Kidney epithelial cell (primary cell): ENCODE measurements around the gene LYST. TPM values are rescaled to one million over a fixed set of nuclear protein-coding genes. Genes with fewer than 3 reads are reported as not detected.
"Not testable (repeated sequence)": the region's sequence is repeated elsewhere in the genome, so short reads cannot be mapped to it uniquely, and the experiment has no call there.

Experiments
- DNase-seq: peaks from one replicate; pipeline ENCODE4 v3.0.0-alpha.2; 2010; ENCODE audit warnings: low read depth
- H3K27me3 ChIP-seq: 2 replicates; pipeline ENCODE4 v1.6.0; 2011; ENCODE audit warnings: low read length; ENCODE audit not compliant: control insufficient read depth, insufficient read depth
- H3K36me3 ChIP-seq: 2 replicates; pipeline ENCODE4 v1.5.1; 2011; ENCODE audit warnings: low read length; ENCODE audit not compliant: control insufficient read depth, insufficient read depth
- H3K4me3 ChIP-seq: 2 replicates; pipeline ENCODE4 v1.5.1; 2011; ENCODE audit warnings: low read depth, mild to moderate bottlenecking, control low read depth, low read length
- CTCF ChIP-seq: IDR thresholded peaks from 2 replicates; pipeline ENCODE4 v1.5.1; 2011; ENCODE audit warnings: mild to moderate bottlenecking, moderate library complexity, low read length, control low read depth, inconsistent platforms; ENCODE audit not compliant: insufficient read depth, poor library complexity, severe bottlenecking
- total RNA-seq: library from RNA; depleted of rRNA; stranded (reverse); fragments of >200 nt; gene quantifications from 2 replicates; pipeline ENCODE4 v1.2.3, GENCODE V29; 2015

LYST gene
- total RNA-seq, 1 donor from 2014 or later = 12.7 TPM

GRCh38 chr1:235908742-235909520 lies 42.2 kb upstream of the LYST start:
- Histone ChIP-seq H3K4me3 (no peak overlapping the region), H3K36me3 (no peaks in the 10 kb centered on the region), H3K27me3 (no peaks in the 10 kb centered on the region)
- peak; percentile 8 for TF ChIP-seq CTCF
- peak; percentile 93 for DNase-seq

GRCh38 chr1:235907897-235908240 lies 41.2 kb upstream of the LYST start:
- no peak for TF ChIP-seq CTCF
- DNase-seq = no peak
- Histone ChIP-seq H3K36me3 (no peaks in the 10 kb centered on the region), H3K4me3 (no peak overlapping the region), H3K27me3 (no peaks in the 10 kb centered on the region)

- no peaks in the 10 kb centered on the region for H3K27me3 ChIP-seq
- H3K4me3 ChIP-seq = no peak overlapping the region
- DNase-seq = no peak
- TF ChIP-seq CTCF = no peak
- no peaks in the 10 kb centered on the region for H3K36me3 ChIP-seq
These were observed 40.6 kb upstream of the LYST start for GRCh38 chr1:235907187-235907896.

GRCh38 chr1:235906436-235906835 lies 39.7 kb upstream of the LYST start:
- no peak for TF ChIP-seq CTCF
- Histone ChIP-seq H3K36me3 (no peaks in the 10 kb centered on the region), H3K4me3 (no peak overlapping the region), H3K27me3 (no peaks in the 10 kb centered on the region)
- DNase-seq = no peak

GRCh38 chr1:235903809-235904208 lies 37.1 kb upstream of the LYST start:
- DNase-seq = not testable (repeated sequence)

GRCh38 chr1:235902677-235903542 lies 36.2 kb upstream of the LYST start:
- peak; percentile 83 for DNase-seq

More at GRCh38 chr1:235903809-235904208, 37.1 kb upstream of the LYST start:
- H3K36me3 ChIP-seq, H3K27me3 ChIP-seq, H3K4me3 ChIP-seq: not testable (repeated sequence)

More at GRCh38 chr1:235902677-235903542, 36.2 kb upstream of the LYST start:
- no peak for TF ChIP-seq CTCF
- no peak overlapping the region for H3K4me3 ChIP-seq
- no peaks in the 10 kb centered on the region for H3K27me3 ChIP-seq
- H3K36me3 ChIP-seq = no peaks in the 10 kb centered on the region
